ENCODE results near the gene HMCN2. TPM values are rescaled to one million over a fixed set of nuclear protein-coding genes. Genes with fewer than 3 reads are reported as not detected.
A peak's percentile ranks its signal among the peaks of the same experiment; 100 is the strongest.

The HMCN2 gene
- total and polyA plus RNA-seq, 8 donors: 1.1 to 21.1 (median 5.0) TPM

- Histone ChIP-seq H3K27ac (no peak overlapping the region), H3K4me1 (peaks cover 0 to 10% (median 0%) of the 10 kb centered on the region in 4 donors), H3K27me3 (peaks cover 0 to 8% (median 0%) of the 10 kb centered on the region in 3 donors), H3K4me3 (no peak overlapping the region), H3K36me3 (no peaks in the 10 kb centered on the region), H3K9me3 (peaks cover 0 to 3% (median under 1%) of the 10 kb centered on the region in 4 donors)
- TF ChIP-seq POLR2A (IDR thresholded peaks at IDR 0.05) (no peak), CTCF (IDR thresholded peaks at IDR 0.05) (no peak), POLR2AphosphoS5 (IDR thresholded peaks at IDR 0.05) (no peak), EP300 (IDR thresholded peaks at IDR 0.05) (no peak)
- no peak for DNase-seq
- 82 to 86% (median 85%) methylated on average over 21 to 24 of the region's 24 CpGs for WGBS, 5 donors
- intact Hi-C loops (cut with DNase I; ENCODE audit: low total_unique reads): no loop called here
Observed at GRCh38 chr9:130424595-130425454, 159.3 kb downstream of the HMCN2 start.

GRCh38 chr9:130425741-130426466 is 160.3 kb downstream of the HMCN2 start:
- Histone ChIP-seq H3K4me3 (no peak overlapping the region), H3K9me3 (peaks cover 0 to 13% (median 9%) of the 10 kb centered on the region in 4 donors), H3K27me3 (peaks cover 0 to 14% (median 0%) of the 10 kb centered on the region in 3 donors), H3K4me1 (peaks cover 0 to 10% (median 0%) of the 10 kb centered on the region in 4 donors), H3K27ac (no peak overlapping the region), H3K36me3 (no peaks in the 10 kb centered on the region)
- DNase-seq: no peak
- WGBS, 5 donors: 49 to 73% (median 59%) methylated on average over 8 to 21 of the region's 21 CpGs
- TF ChIP-seq POLR2AphosphoS5 (IDR thresholded peaks at IDR 0.05) (no peak), EP300 (IDR thresholded peaks at IDR 0.05) (no peak), POLR2A (IDR thresholded peaks at IDR 0.05) (no peak), CTCF (IDR thresholded peaks at IDR 0.05) (no peak)
- intact Hi-C loops (cut with DNase I; ENCODE audit: low total_unique reads): no loop called here

GRCh38 chr9:130426467-130426773 is 160.9 kb downstream of the HMCN2 start:
- Histone ChIP-seq H3K27me3 (peaks cover 0 to 19% (median 0%) of the 10 kb centered on the region in 3 donors), H3K4me3 (no peak overlapping the region), H3K36me3 (no peaks in the 10 kb centered on the region), H3K9me3 (peaks cover 0 to 19% (median 13%) of the 10 kb centered on the region in 4 donors), H3K27ac (no peak overlapping the region), H3K4me1 (peaks cover 0 to 10% (median 0%) of the 10 kb centered on the region in 4 donors)
- intact Hi-C loops (cut with DNase I; ENCODE audit: low total_unique reads): no loop called here
- DNase-seq: no peak
- TF ChIP-seq CTCF (IDR thresholded peaks at IDR 0.05) (no peak), POLR2AphosphoS5 (IDR thresholded peaks at IDR 0.05) (no peak), EP300 (IDR thresholded peaks at IDR 0.05) (no peak), POLR2A (IDR thresholded peaks at IDR 0.05) (no peak)
- 72 to 92% (median 81%) methylated on average over 8 of the region's 8 CpGs for WGBS, 5 donors

- 63 to 83% (median 76%) methylated on average over 9 to 10 of the region's 10 CpGs for WGBS, 5 donors
- no peaks in the 10 kb centered on the region for H3K36me3 ChIP-seq
- no peak overlapping the region for H3K4me3 ChIP-seq
- H3K9me3 ChIP-seq: peaks cover 0 to 19% (median 13%) of the 10 kb centered on the region in 4 donors
- TF ChIP-seq POLR2A (IDR thresholded peaks at IDR 0.05): no peak
- no peak for TF ChIP-seq CTCF (IDR thresholded peaks at IDR 0.05)
- TF ChIP-seq POLR2AphosphoS5 (IDR thresholded peaks at IDR 0.05): no peak
- TF ChIP-seq EP300 (IDR thresholded peaks at IDR 0.05): no peak
- intact Hi-C loops (cut with DNase I; ENCODE audit: low total_unique reads): no loop called here
- H3K27ac ChIP-seq: no peak overlapping the region
- peak in 1 of 2 donors; percentile 32 for DNase-seq
- H3K4me1 ChIP-seq: peaks cover 0 to 10% (median 0%) of the 10 kb centered on the region in 4 donors
- peaks cover 0 to 23% (median 0%) of the 10 kb centered on the region in 3 donors for H3K27me3 ChIP-seq
Observed at GRCh38 chr9:130426883-130427282, 161.3 kb downstream of the HMCN2 start.

Data from stomach (tissue), 9 donors.